ENCODE measurements around the gene HOXA9.

Gene HOXA9

DNA sequence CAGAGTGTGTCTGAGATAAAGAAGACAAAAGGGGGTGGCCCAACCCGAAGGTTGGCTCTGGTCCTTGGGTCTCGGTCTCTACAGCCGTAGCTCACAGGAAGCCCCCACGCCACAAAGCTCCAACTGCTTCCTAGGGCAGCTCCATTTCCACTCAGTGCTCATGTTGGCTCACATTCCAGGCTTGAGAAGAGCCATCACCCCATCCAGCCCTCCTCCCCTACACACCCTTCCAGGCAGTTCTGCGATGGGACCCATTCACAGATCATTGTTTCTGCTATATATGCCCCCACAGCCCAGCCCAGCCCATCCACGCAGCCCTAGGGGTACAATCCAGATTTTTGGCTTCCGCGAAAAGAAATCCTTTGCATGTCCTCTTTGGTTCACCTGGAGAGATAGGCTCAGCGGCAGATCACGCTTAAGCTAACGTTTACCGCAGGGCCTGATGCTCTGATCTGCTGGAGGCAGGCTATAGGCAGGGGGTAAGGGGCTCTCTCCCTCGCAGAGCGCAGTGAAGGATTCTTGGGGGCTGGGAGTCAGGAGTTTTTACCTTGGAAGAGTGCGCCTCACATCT is 25.9 kb upstream of the HOXA9 start:
- no peak overlapping the region for H3K4me3 ChIP-seq (ENCODE audit: control insufficient read depth, low read depth, low read length)
- DNase-seq (ENCODE audit: low read depth), result no peak
- TF ChIP-seq CTCF (conservative IDR thresholded peaks at IDR 0.05; ENCODE audit: control insufficient read depth, insufficient read depth, low read depth, low read length), result no peak

- no peak for DNase-seq (ENCODE audit: low read depth)
- H3K4me3 ChIP-seq (ENCODE audit: control insufficient read depth, low read depth, low read length), result no peak overlapping the region
- no peak for TF ChIP-seq CTCF (conservative IDR thresholded peaks at IDR 0.05; ENCODE audit: control insufficient read depth, insufficient read depth, low read depth, low read length)
Measured at GRCh38 chr7:27189997-27190748, 24.8 kb upstream of the HOXA9 start.

GRCh38 chr7:27189295-27189996 is 24.1 kb upstream of the HOXA9 start:
- DNase-seq (ENCODE audit: low read depth), result no peak
- H3K4me3 ChIP-seq (ENCODE audit: control insufficient read depth, low read depth, low read length), result no peak overlapping the region
- no peak for TF ChIP-seq CTCF (conservative IDR thresholded peaks at IDR 0.05; ENCODE audit: control insufficient read depth, insufficient read depth, low read depth, low read length)

DNA sequence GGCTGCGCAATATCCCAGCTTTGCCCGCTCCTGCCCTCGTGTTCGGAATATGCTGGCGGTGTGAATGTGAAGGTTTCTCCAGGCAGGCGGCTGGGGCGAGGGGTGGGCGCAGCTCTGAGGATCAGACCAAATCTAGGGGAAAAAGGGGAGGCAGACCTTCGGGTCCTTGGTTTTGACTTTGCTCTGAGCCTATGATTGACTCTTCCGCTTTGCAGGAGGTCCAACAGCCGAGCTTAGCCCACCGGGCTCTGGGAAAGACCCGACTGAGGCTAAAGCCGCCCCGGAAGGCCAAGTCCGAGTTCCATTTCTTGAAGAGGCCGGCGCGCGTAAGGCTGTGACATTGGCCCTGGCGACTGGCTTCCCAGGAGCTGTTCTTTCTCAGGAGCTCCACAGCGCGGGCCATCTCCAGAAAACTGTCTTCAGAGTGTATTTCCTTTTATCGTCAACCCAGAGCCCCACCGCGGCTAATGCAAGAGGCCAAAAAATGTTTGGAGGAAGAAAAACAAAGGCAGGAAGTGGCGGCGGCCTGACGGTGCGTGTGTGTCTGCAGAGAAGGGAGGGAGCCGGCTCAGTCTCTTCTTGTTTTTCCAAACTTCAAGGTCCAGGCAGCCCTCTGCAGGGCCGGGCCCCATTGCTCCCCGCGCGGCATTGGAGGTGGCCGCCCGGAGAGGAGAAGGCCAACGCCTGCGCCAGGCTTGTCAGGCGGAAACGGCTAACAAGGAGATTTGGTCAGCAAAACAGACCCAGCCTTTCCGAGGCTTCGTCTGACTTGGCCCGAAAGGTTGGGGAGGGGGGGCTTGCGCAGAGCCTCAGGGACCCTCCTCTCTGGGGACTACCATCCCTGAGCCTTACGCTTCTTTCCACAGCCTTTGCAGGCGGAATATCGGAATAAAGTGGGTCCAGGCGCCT is 23.3 kb upstream of the HOXA9 start:
- TF ChIP-seq CTCF (conservative IDR thresholded peaks at IDR 0.05; ENCODE audit: control insufficient read depth, insufficient read depth, low read depth, low read length), result no peak
- DNase-seq (ENCODE audit: low read depth), result no peak
- H3K4me3 ChIP-seq (ENCODE audit: control insufficient read depth, low read depth, low read length), result no peak overlapping the region

DNA sequence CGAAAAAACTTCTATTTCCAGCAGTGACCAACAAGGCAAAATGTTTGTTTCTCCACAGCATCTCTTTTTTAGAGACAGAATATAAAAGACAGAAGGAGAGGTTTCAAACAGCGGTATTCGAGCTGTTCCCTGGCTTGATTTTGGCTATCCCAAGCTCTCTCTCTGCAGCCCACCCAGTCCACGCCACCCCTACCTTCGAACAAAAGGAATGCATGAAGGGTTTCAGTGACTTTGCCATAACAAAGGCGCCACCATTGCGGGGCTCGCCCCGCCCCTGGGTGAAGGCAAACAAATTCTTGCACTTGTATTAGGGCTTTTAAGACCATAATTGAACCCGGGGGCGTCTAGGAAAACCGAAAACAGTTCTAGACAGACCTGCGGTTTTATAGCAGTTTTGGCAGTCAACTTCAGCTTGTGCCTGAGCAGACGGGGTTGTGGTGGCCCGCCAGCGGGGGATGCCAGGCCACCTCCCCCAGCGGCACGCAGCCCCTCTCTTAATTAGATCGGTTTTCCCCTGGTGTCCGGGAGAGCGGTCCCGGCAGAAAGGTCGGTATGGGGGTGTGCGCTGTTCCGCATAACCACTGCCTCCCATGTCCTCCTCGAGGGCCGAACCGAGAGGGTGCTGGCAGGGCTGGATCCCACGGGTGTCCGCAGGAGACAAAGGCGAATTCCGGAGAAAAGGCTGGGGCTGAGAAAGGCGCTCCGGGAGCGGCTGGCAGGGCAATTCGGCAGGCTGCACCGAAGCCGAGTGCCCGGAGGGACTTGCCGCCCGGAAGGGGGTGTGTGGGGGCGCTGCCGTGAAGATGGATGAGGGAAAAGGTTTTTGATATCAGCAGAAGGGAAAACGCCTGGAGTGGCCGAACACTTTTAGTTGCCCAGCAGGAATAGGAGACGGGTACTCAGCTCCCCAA is 22.4 kb upstream of the HOXA9 start:
- no peak for TF ChIP-seq CTCF (conservative IDR thresholded peaks at IDR 0.05; ENCODE audit: control insufficient read depth, insufficient read depth, low read depth, low read length)
- no peak overlapping the region for H3K4me3 ChIP-seq (ENCODE audit: control insufficient read depth, low read depth, low read length)
- no peak for DNase-seq (ENCODE audit: low read depth)

All from fibroblast of mammary gland (primary cell).